Psoas muscle (tissue), 8 donors: ENCODE data around the gene SARDH. TPM values are rescaled to one million over a fixed set of nuclear protein-coding genes. Genes with fewer than 3 reads are reported as not detected.

ENCODE experiments used
- ATAC-seq, 4 donors: fragments of 200-7000 bp; cut with Tn5 transposase; one replicate each; pipeline ENCODE4 v1.9.1; 2020; ENCODE audit warnings: moderate library complexity in 3 of 4, mild to moderate bottlenecking in 2 of 4
- DNase-seq, 2 donors: peaks; one replicate each; pipeline ENCODE4 v3.0.0-alpha.2; 2020
- H3K27ac ChIP-seq: fragments of 200-600 bp; one replicate; pipeline ENCODE4 v1.8.0; 2022
- H3K27me3 ChIP-seq, 3 donors: fragments of 200-600 bp in 1 of 3; one replicate each; pipeline versions ENCODE4 v1.6.1 to v1.8.0; 2013 to 2022; ENCODE audit warnings: low read length in 2 of 3, mild to moderate bottlenecking in 2 of 3, moderate library complexity in 1 of 3; ENCODE audit not compliant: insufficient read depth in 3 of 3
- H3K36me3 ChIP-seq, 2 donors: fragments of 200-600 bp in 1 of 2; one replicate each; pipeline versions ENCODE4 v1.6.1 to v1.8.0; 2013 to 2022; ENCODE audit warnings: low read depth in 1 of 2, mild to moderate bottlenecking in 1 of 2, moderate library complexity in 1 of 2; ENCODE audit not compliant: insufficient read depth in 1 of 2
- H3K4me1 ChIP-seq: fragments of 200-600 bp; one replicate; pipeline ENCODE4 v1.8.0; 2022
- H3K4me3 ChIP-seq: fragments of 200-600 bp; one replicate; pipeline ENCODE4 v1.8.0; 2022; ENCODE audit warnings: mild to moderate bottlenecking
- H3K9me3 ChIP-seq: fragments of 200-600 bp; one replicate; pipeline ENCODE4 v1.8.0; 2022
- WGBS, 3 donors: extraction: QIAGEN DNeasy Blood & Tissue Kit; methylation state at CpG; one replicate each; pipeline versions ENCODE4 v1.1.6 to v1.1.7; 2013; 5-methylcytosine and 5-hydroxymethylcytosine counted together
- intact Hi-C, 2 donors: fragments of 100-400 bp; cut with DNase I; formaldehyde crosslinking; loops; one replicate each; pipeline versions ENCODE4 v1.11.0 to v1.14.2; 2022
- polyA plus RNA-seq, 3 donors: library from polyadenylated mRNA; stranded (reverse); fragments of 200-250 nt; gene quantifications; one replicate each; pipeline ENCODE4 v1.2.3, GENCODE V29; 2013
- total RNA-seq, 4 donors: library from RNA; stranded (reverse); fragmentation: NEBNext Ultra II Directional in 2 of 4; extraction: Animal tissue kit (Norgen Biotek cat#: 25700) in 2 of 4; gene quantifications; one replicate each; pipeline versions ENCODE4 v1.2.1 to v1.2.4, GENCODE V29; 2021 to 2023
- TF ChIP-seq, protein P1 (sequence below): fragments of 200-600 bp; IDR thresholded peaks from one replicate; pipeline ENCODE4 v1.8.0; 2022; ENCODE audit warnings: antibody characterized with exemption
- donor health status: healthy with polysubstance abuse.
- donor health status: DM: no; HTN: no; CAD: no; lungs with moderate emphysema.
- donor health status: Bipolar disorder and iron deficiency.
- donor health status: healthy.
- donor health status: DM: yes; HTN: yes; CAD: no.
- donor health status: DM: no; HTN: no; CAD: no.
- donor health status: DM: no; HTN: no; CAD: no.
- donor health status: DM: yes; HTN: yes; CAD: no.

Gene SARDH
- total and polyA plus RNA-seq, 7 donors, result 0.16 to 2.5 (median 0.62) TPM

GRCh38 chr9:133669182-133669801 lies 68.9 kb downstream of the SARDH start:
- no peak overlapping the region for H3K27ac ChIP-seq
- H3K9me3 ChIP-seq, result no peaks in the 10 kb centered on the region
- intact Hi-C loops, result no loop called here
- H3K4me1 ChIP-seq, result no peaks in the 10 kb centered on the region
- TF ChIP-seq, protein P1, sequence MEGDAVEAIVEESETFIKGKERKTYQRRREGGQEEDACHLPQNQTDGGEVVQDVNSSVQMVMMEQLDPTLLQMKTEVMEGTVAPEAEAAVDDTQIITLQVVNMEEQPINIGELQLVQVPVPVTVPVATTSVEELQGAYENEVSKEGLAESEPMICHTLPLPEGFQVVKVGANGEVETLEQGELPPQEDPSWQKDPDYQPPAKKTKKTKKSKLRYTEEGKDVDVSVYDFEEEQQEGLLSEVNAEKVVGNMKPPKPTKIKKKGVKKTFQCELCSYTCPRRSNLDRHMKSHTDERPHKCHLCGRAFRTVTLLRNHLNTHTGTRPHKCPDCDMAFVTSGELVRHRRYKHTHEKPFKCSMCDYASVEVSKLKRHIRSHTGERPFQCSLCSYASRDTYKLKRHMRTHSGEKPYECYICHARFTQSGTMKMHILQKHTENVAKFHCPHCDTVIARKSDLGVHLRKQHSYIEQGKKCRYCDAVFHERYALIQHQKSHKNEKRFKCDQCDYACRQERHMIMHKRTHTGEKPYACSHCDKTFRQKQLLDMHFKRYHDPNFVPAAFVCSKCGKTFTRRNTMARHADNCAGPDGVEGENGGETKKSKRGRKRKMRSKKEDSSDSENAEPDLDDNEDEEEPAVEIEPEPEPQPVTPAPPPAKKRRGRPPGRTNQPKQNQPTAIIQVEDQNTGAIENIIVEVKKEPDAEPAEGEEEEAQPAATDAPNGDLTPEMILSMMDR, result no peak
- no peak for DNase-seq
- ATAC-seq, result no peak
- no peak overlapping the region for H3K4me3 ChIP-seq
- 88 to 90% (median 89%) methylated on average over 14 to 15 of the region's 16 CpGs for WGBS, 3 donors
- peaks cover 0 to 5% (median 0%) of the 10 kb centered on the region in 3 donors for H3K27me3 ChIP-seq
- no peaks in the 10 kb centered on the region for H3K36me3 ChIP-seq

GRCh38 chr9:133667759-133668450 lies 70.2 kb downstream of the SARDH start:
- H3K27ac ChIP-seq, result no peak overlapping the region
- H3K9me3 ChIP-seq, result no peaks in the 10 kb centered on the region
- no peaks in the 10 kb centered on the region for H3K4me1 ChIP-seq
- H3K36me3 ChIP-seq, result no peaks in the 10 kb centered on the region
- intact Hi-C loops, result no loop called here
- H3K4me3 ChIP-seq, result no peak overlapping the region
- WGBS, 3 donors, result 61 to 67% (median 66%) methylated on average over 13 to 17 of the region's 17 CpGs
- TF ChIP-seq, protein P1, result no peak
- DNase-seq (no peak), ATAC-seq (no peak)
- H3K27me3 ChIP-seq, result peaks cover 0 to 5% (median 0%) of the 10 kb centered on the region in 3 donors

- intact Hi-C loops, result no loop called here
- WGBS, 3 donors, result 75 to 80% (median 78%) methylated on average over 11 of the region's 11 CpGs
- Histone ChIP-seq H3K27me3 (peaks cover 0 to 7% (median 4%) of the 10 kb centered on the region in 3 donors), H3K9me3 (no peaks in the 10 kb centered on the region), H3K27ac (no peak overlapping the region), H3K4me1 (no peaks in the 10 kb centered on the region), H3K36me3 (no peaks in the 10 kb centered on the region), H3K4me3 (no peak overlapping the region)
- DNase-seq, result no peak
- TF ChIP-seq, protein P1, result no peak
- no peak for ATAC-seq
Observed at GRCh38 chr9:133666845-133667244, 71.3 kb downstream of the SARDH start.

- Histone ChIP-seq H3K36me3 (no peaks in the 10 kb centered on the region), H3K4me3 (no peak overlapping the region), H3K4me1 (no peaks in the 10 kb centered on the region), H3K9me3 (no peaks in the 10 kb centered on the region), H3K27ac (no peak overlapping the region), H3K27me3 (peaks cover 0 to 7% (median 3%) of the 10 kb centered on the region in 3 donors)
- intact Hi-C loops, result no loop called here
- DNase-seq, result no peak
- WGBS, 3 donors, result 79 to 83% (median 79%) methylated on average over 7 to 9 of the region's 9 CpGs
- TF ChIP-seq, protein P1, result no peak
- no peak for ATAC-seq
Observed at GRCh38 chr9:133666387-133666786, 71.8 kb downstream of the SARDH start.
